H1 (cell line): ENCODE measurements around the gene RDH14. TPM values are rescaled to one million over a fixed set of nuclear protein-coding genes. Genes with fewer than 3 reads are reported as not detected.

Source experiments
- CTCF ChIA-PET: fragments of 300-600 bp; sonication (Branson Sonifier 250); formaldehyde crosslinking; loops from one replicate; lab custom pipeline; 2021; ENCODE audit not compliant: partially characterized antibody; lab: Charles Lee
- POLR2A ChIA-PET: fragments of 300-600 bp; sonication (Branson Sonifier 250); formaldehyde crosslinking; loops from one replicate; lab custom pipeline; 2021; ENCODE audit warnings: inconsistent platforms; ENCODE audit not compliant: partially characterized antibody; lab: Charles Lee
- DNase-seq, 2 experiments: peaks; one replicate each; pipeline versions ENCODE4 v3.0.0 to v3.0.0-alpha.2; 2010 to 2022; ENCODE audit warnings: low spot score in 2 of 2, low read depth in 1 of 2, mixed read lengths in 1 of 2
- FAIRE-seq: peaks from 2 replicates; lab custom pipeline; 2011; peaks lifted over from hg19 to GRCh38; lab: Jason Lieb, UNC
- H2AFZ ChIP-seq: 2 replicates; pipeline ENCODE4 v1.8.1; 2012; ENCODE audit warnings: low read length, inconsistent platforms
- H2AK5ac ChIP-seq: 2 replicates; pipeline ENCODE4 v1.6.1; 2013; ENCODE audit warnings: low read depth, low read length
- H2BK120ac ChIP-seq: replicated peaks from 2 replicates; pipeline ENCODE3; 2013; ENCODE audit warnings: low read depth, low read length, inconsistent platforms
- H2BK12ac ChIP-seq: 2 replicates; pipeline ENCODE4 v1.6.1; 2013; ENCODE audit warnings: low read depth, low read length
- H2BK15ac ChIP-seq: 2 replicates; pipeline ENCODE4 v1.6.1; 2013; ENCODE audit warnings: low read length
- H2BK20ac ChIP-seq: 2 replicates; pipeline ENCODE4 v1.6.1; 2013; ENCODE audit warnings: low read length
- H2BK5ac ChIP-seq: 2 replicates; pipeline ENCODE4 v1.6.1; 2013; ENCODE audit warnings: low read depth, low read length
- H3K14ac ChIP-seq: 2 replicates; pipeline ENCODE4 v1.6.1; 2013; ENCODE audit warnings: inconsistent platforms; ENCODE audit not compliant: insufficient read length
- H3K18ac ChIP-seq: 2 replicates; pipeline ENCODE4 v1.6.1; 2013; ENCODE audit warnings: low read length; ENCODE audit errors: extremely low read depth
- H3K23ac ChIP-seq: 2 replicates; pipeline ENCODE4 v1.6.1; 2013; ENCODE audit warnings: inconsistent platforms; ENCODE audit not compliant: insufficient read length
- H3K23me2 ChIP-seq: 2 replicates; pipeline ENCODE4 v1.6.1; 2013; ENCODE audit warnings: low read depth, low read length
- H3K27ac ChIP-seq: 2 replicates; pipeline ENCODE4 v1.6.1; 2011; ENCODE audit warnings: low read depth, low read length, inconsistent platforms
- H3K27me3 ChIP-seq, 4 experiments: replicated peaks in 1 of 4; 1 replicate in 1 of 4; 2 replicates in 3 of 4; pipeline versions ENCODE4 v1.6.1 to v1.8.1; 2011 to 2013; ENCODE audit warnings: low read length in 3 of 4, mild to moderate bottlenecking in 3 of 4, inconsistent platforms in 2 of 4, mixed read lengths in 2 of 4, moderate library complexity in 1 of 4; ENCODE audit not compliant: control insufficient read depth in 3 of 4, insufficient read depth in 3 of 4; ENCODE audit errors: extremely low read depth in 1 of 4
- H3K36me3 ChIP-seq, 4 experiments: 2 replicates each; pipeline versions ENCODE4 v1.6.1 to v1.8.1; 2011 to 2013; ENCODE audit warnings: mild to moderate bottlenecking in 4 of 4, low read length in 3 of 4, moderate library complexity in 2 of 4, control low read depth in 1 of 4, inconsistent platforms in 1 of 4; ENCODE audit not compliant: insufficient read depth in 4 of 4, control insufficient read depth in 2 of 4
- H3K4ac ChIP-seq: replicated peaks from 2 replicates; pipeline ENCODE3; 2013; ENCODE audit warnings: low read length, low read depth, mixed read lengths, inconsistent platforms; ENCODE audit not compliant: insufficient read length
- H3K4me1 ChIP-seq, 4 experiments: replicated peaks in 1 of 4; 1 replicate in 1 of 4; 2 replicates in 3 of 4; pipeline versions ENCODE4 v1.6.1 to v1.8.1; 2011 to 2013; ENCODE audit warnings: low read length in 3 of 4, inconsistent platforms in 2 of 4, mixed read lengths in 1 of 4; ENCODE audit not compliant: insufficient read depth in 4 of 4, control insufficient read depth in 3 of 4
- H3K4me2 ChIP-seq, 2 experiments: 2 replicates each; pipeline versions ENCODE4 v1.6.1 to v1.8.1; 2011 to 2013; ENCODE audit warnings: low read depth in 2 of 2, low read length in 2 of 2, control low read depth in 1 of 2, inconsistent platforms in 1 of 2, mild to moderate bottlenecking in 1 of 2; ENCODE audit not compliant: insufficient read depth in 1 of 2
- H3K4me3 ChIP-seq, 4 experiments: fragments of 200-600, 300-600 bp in 1 of 4; sonication (generic), shearing (Covaris generic), sonication (Bioruptor Twin) in 1 of 4; 2 replicates each; pipeline versions ENCODE4 v1.5.1 to v1.8.1; 2011 to 2016; ENCODE audit warnings: low read length in 4 of 4, low read depth in 3 of 4, control low read depth in 2 of 4, inconsistent platforms in 2 of 4, mild to moderate bottlenecking in 2 of 4, mixed read lengths in 1 of 4, moderate library complexity in 1 of 4; ENCODE audit not compliant: insufficient read depth in 2 of 4; ENCODE audit errors: extremely low read depth in 1 of 4
- H3K56ac ChIP-seq: replicated peaks from 2 replicates; pipeline ENCODE3; 2013; ENCODE audit warnings: low read depth, mild to moderate bottlenecking, mixed read lengths, low read length, inconsistent platforms; ENCODE audit not compliant: insufficient read length
- H3K79me1 ChIP-seq: 2 replicates; pipeline ENCODE4 v1.6.1; 2013; ENCODE audit warnings: low read depth, low read length, control low read depth
- H3K79me2 ChIP-seq, 2 experiments: 2 replicates each; pipeline versions ENCODE4 v1.6.1 to v1.8.1; 2012 to 2013; ENCODE audit warnings: low read length in 2 of 2, mild to moderate bottlenecking in 2 of 2, inconsistent platforms in 1 of 2; ENCODE audit not compliant: insufficient read depth in 2 of 2, control insufficient read depth in 1 of 2
- H3K9ac ChIP-seq, 4 experiments: replicated peaks in 1 of 4; 1 replicate in 1 of 4; 2 replicates in 3 of 4; pipeline versions ENCODE4 v1.6.1 to v1.8.1; 2011 to 2013; ENCODE audit warnings: low read depth in 3 of 4, low read length in 3 of 4, control low read depth in 2 of 4, mild to moderate bottlenecking in 2 of 4, moderate library complexity in 2 of 4, inconsistent platforms in 1 of 4; ENCODE audit errors: extremely low read depth in 1 of 4
- H3K9me3 ChIP-seq, 2 experiments: 2 replicates each; pipeline versions ENCODE4 v1.6.1 to v1.8.1; 2012 to 2013; ENCODE audit warnings: mild to moderate bottlenecking in 2 of 2, moderate library complexity in 2 of 2, control low read depth in 1 of 2, inconsistent platforms in 1 of 2, low read depth in 1 of 2, low read length in 1 of 2, mixed read lengths in 1 of 2; ENCODE audit not compliant: insufficient read depth in 2 of 2
- H4K20me1 ChIP-seq, 2 experiments: replicated peaks in 1 of 2; 2 replicates each; pipeline versions ENCODE3 to v1.8.1; 2011 to 2013; ENCODE audit warnings: inconsistent platforms in 2 of 2, low read length in 2 of 2, mild to moderate bottlenecking in 1 of 2; ENCODE audit not compliant: insufficient read depth in 2 of 2, control insufficient read depth in 1 of 2
- H4K5ac ChIP-seq: 2 replicates; pipeline ENCODE4 v1.6.1; 2013; ENCODE audit warnings: low read length, low read depth, mixed read lengths, inconsistent platforms; ENCODE audit not compliant: insufficient read length
- H4K8ac ChIP-seq: 2 replicates; pipeline ENCODE4 v1.8.0; 2013; ENCODE audit warnings: mild to moderate bottlenecking, moderate library complexity, low read length, inconsistent platforms; ENCODE audit not compliant: insufficient read depth; ENCODE audit errors: extremely low read depth
- H4K91ac ChIP-seq: replicated peaks from 2 replicates; pipeline ENCODE3; 2013; ENCODE audit warnings: low read length, mixed read lengths, inconsistent platforms; ENCODE audit not compliant: insufficient read length
- ASH2L ChIP-seq: fragments of 200-600, 300-600 bp; sonication (generic); IDR thresholded peaks from one replicate; pipeline ENCODE4 v1.7.1; 2017; ENCODE audit warnings: low read length
- BRCA1 ChIP-seq: IDR thresholded peaks from 2 replicates; pipeline ENCODE4 v1.6.1; 2012; ENCODE audit warnings: low read depth, low read length, improper control_type of control experiment
- CHD2 ChIP-seq: IDR thresholded peaks from 2 replicates; pipeline ENCODE4 v1.6.1; 2012; ENCODE audit warnings: low read length, improper control_type of control experiment
- E2F6 ChIP-seq: IDR thresholded peaks from 2 replicates; pipeline ENCODE4 v1.6.1; 2012; ENCODE audit warnings: inconsistent platforms
- EP300 ChIP-seq, 2 experiments: IDR thresholded peaks; 1 replicate in 1 of 2; 2 replicates in 1 of 2; pipeline ENCODE4 v1.6.1; 2011 to 2012; ENCODE audit warnings: low read depth in 2 of 2, low read length in 2 of 2, mild to moderate bottlenecking in 2 of 2, borderline replicate concordance in 1 of 2, inconsistent platforms in 1 of 2, moderate library complexity in 1 of 2
- KDM5A ChIP-seq: fragments of 200-600 bp; IDR thresholded peaks from 2 replicates; pipeline ENCODE4 v1.7.1; 2012; ENCODE audit warnings: mild to moderate bottlenecking, low read length, inconsistent platforms, mixed read lengths
- MAFK ChIP-seq: IDR thresholded peaks from 2 replicates; pipeline ENCODE4 v1.6.1; 2012; ENCODE audit warnings: low read depth, mild to moderate bottlenecking, improper control_type of control experiment, low read length
- POLR2AphosphoS5 ChIP-seq: IDR thresholded peaks from 2 replicates; pipeline ENCODE4 v1.6.1; 2011; ENCODE audit warnings: low read depth, low read length
- RBBP5 ChIP-seq: IDR thresholded peaks from 2 replicates; pipeline ENCODE4 v1.7.1; 2012; ENCODE audit warnings: low read depth, mild to moderate bottlenecking, inconsistent platforms, low read length, moderate library complexity, borderline replicate concordance
- SP1 ChIP-seq: IDR thresholded peaks from 2 replicates; pipeline ENCODE4 v1.6.1; 2011; ENCODE audit warnings: low read depth, low read length
- TAF1 ChIP-seq: IDR thresholded peaks from 2 replicates; pipeline ENCODE4 v1.6.1; 2011; ENCODE audit warnings: mild to moderate bottlenecking, low read depth, low read length
- TEAD4 ChIP-seq: IDR thresholded peaks from 2 replicates; pipeline ENCODE4 v1.6.1; 2012; ENCODE audit warnings: low read depth, low read length, inconsistent platforms, mixed read lengths
- WGBS, 2 experiments: shearing (Covaris generic) in 1 of 2; methylation state at CpG; one replicate each; pipeline versions ENCODE4 v1.1.6 to v1.1.7; 2013 to 2015; ENCODE audit warnings: low lambda C conversion rate in 2 of 2, mixed read lengths in 2 of 2, inconsistent platforms in 1 of 2, low coverage in 1 of 2, missing lambda C conversion rate in 1 of 2; ENCODE audit not compliant: insufficient replicate concordance in 2 of 2, insufficient coverage in 1 of 2, insufficient read length in 1 of 2; ENCODE audit errors: extremely low coverage in 1 of 2, missing lambda C conversion rate in 1 of 2; 5-methylcytosine and 5-hydroxymethylcytosine counted together
- polyA plus RNA-seq, 7 experiments: library from polyadenylated mRNA; depleted of rRNA in 3 of 7; stranded (reverse) in 5 of 7; unstranded in 2 of 7; fragments of >200 nt in 5 of 7; fragments of 200-250 nt in 2 of 7; gene quantifications; 1 replicate in 5 of 7; 2 replicates in 1 of 7; 4 replicates in 1 of 7; pipeline versions ENCODE4 v1.2.1 to v1.2.3, GENCODE V29; 2011 to 2013; ENCODE audit warnings: missing spikeins in 2 of 7, mixed read lengths in 2 of 7
- total RNA-seq: library from RNA; stranded (reverse); fragmentation: NEBNext Ultra II Directional; extraction: Animal tissue kit (Norgen Biotek cat#: 25700); gene quantifications from 2 replicates; pipeline ENCODE4 v1.2.1, GENCODE V29; 2021

Gene RDH14
- total and polyA plus RNA-seq, 2 of the 8 experiments (the other 6 are each of a cell fraction or from before 2014, with no cell fraction given): 14.7 to 23.6 TPM

DNA sequence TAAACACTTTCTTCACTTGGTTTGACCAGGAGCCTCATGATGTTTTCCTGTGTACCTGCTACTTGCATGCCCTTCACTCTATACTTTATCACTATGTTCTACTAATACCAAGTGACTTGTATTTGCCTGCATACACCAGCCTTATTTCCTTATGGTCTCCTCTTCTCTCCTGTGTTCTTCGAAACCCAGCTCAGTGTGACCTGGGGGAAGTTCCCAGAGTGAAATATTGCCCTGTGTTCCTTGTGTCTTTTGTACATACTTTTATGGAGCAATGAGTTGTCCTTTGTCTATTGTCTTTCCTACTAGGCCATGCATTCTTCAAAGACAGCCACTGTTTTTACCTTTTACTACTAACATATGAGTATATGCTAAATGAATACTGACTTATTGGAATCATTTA lies 28.3 kb upstream of the RDH14 start:
- TF ChIP-seq MAFK (no peak), TEAD4 (no peak), E2F6 (no peak), ASH2L (no peak), CHD2 (no peak), TAF1 (no peak), POLR2AphosphoS5 (no peak), SP1 (no peak), RBBP5 (no peak), EP300 (IDR thresholded peaks at IDR 0.05; ENCODE audit: borderline replicate concordance in 1 of 2, low read depth in 2 of 2, low read length in 2 of 2) (no peak), KDM5A (no peak), BRCA1 (no peak)
- ChIA-PET CTCF (no interaction called here), POLR2A (no interaction called here)
- H2BK120ac ChIP-seq: no peak overlapping the region
- no peak overlapping the region for H3K4me3 ChIP-seq
- H4K8ac ChIP-seq: no peak overlapping the region
- no peak for DNase-seq
- no peak overlapping the region for H2BK20ac ChIP-seq
- H3K79me2 ChIP-seq: no peaks in the 10 kb centered on the region
- H3K4me1 ChIP-seq: no peaks in the 10 kb centered on the region
- no peak overlapping the region for H3K9ac ChIP-seq
- no peak overlapping the region for H3K27ac ChIP-seq
- H3K79me1 ChIP-seq: no peaks in the 10 kb centered on the region
- no peak overlapping the region for H3K23ac ChIP-seq
- H3K14ac ChIP-seq: no peak overlapping the region
- H3K9me3 ChIP-seq: peaks cover 0 to 2% of the 10 kb centered on the region in 2 experiments; a peak in 2 of 4 replicates
- no peak overlapping the region for H2BK5ac ChIP-seq
- no peak overlapping the region for H3K4me2 ChIP-seq
- H3K23me2 ChIP-seq: no peaks in the 10 kb centered on the region
- H3K18ac ChIP-seq: no peak overlapping the region
- H4K20me1 ChIP-seq: no peaks in the 10 kb centered on the region
- H2BK15ac ChIP-seq: no peak overlapping the region
- H3K4ac ChIP-seq: no peak overlapping the region
- H3K27me3 ChIP-seq: no peaks in the 10 kb centered on the region
- no peak for FAIRE-seq
- no peak overlapping the region for H2BK12ac ChIP-seq
- no peaks in the 10 kb centered on the region for H3K36me3 ChIP-seq
- H2AFZ ChIP-seq: no peak overlapping the region
- no peak overlapping the region for H3K56ac ChIP-seq
- no peak overlapping the region for H2AK5ac ChIP-seq
- H4K5ac ChIP-seq: no peak overlapping the region
- 100% methylated on average over 1 of the region's 1 CpG; no CpG with 5 or more reads in 1 of the 2 experiments for WGBS, 2 experiments
- H4K91ac ChIP-seq: no peak overlapping the region
